ENCODE results near the gene PIP5KL1.

PIP5KL1 gene

GRCh38 chr9:127962278-127962677 lies 31.7 kb upstream of the PIP5KL1 start:
- Histone ChIP-seq H3K27ac (ENCODE audit: low read depth, low read length, poor library complexity, severe bottlenecking) (no peak overlapping the region), H3K9ac (ENCODE audit: low read length) (no peak overlapping the region), H4K20me1 (ENCODE audit: insufficient read depth, low read length) (no peaks in the 10 kb centered on the region), H3K4me1 (ENCODE audit: insufficient read depth, low read length, severe bottlenecking) (peaks cover 41% of the 10 kb centered on the region), H3K9me2 (ENCODE audit: low read depth, low read length) (no peaks in the 10 kb centered on the region), H3K4me2 (ENCODE audit: low read length) (no peak overlapping the region), H3K9me3 (ENCODE audit: low read length) (no peaks in the 10 kb centered on the region), H3K36me3 (ENCODE audit: insufficient read depth, low read length) (peaks cover 25% of the 10 kb centered on the region), H3K27me3 (ENCODE audit: insufficient read depth, low read length) (no peaks in the 10 kb centered on the region), H3K4me3 (ENCODE audit: low read depth, low read length, poor library complexity, severe bottlenecking) (no peak overlapping the region), H3F3A (ENCODE audit: insufficient read depth, low read length) (no peaks in the 10 kb centered on the region), H2AFZ (ENCODE audit: low read length) (no peak overlapping the region), H3K79me2 (ENCODE audit: insufficient read depth, low read length) (peaks cover 73% of the 10 kb centered on the region)
- TF ChIP-seq EZH2 (IDR thresholded peaks at IDR 0.05; ENCODE audit: borderline replicate concordance, low read length) (no peak), CTCF (IDR thresholded peaks at IDR 0.05; ENCODE audit: low read length) (no peak)

GRCh38 chr9:127961613-127962155 lies 31.1 kb upstream of the PIP5KL1 start:
- H3K9ac ChIP-seq (ENCODE audit: low read length), result no peak overlapping the region
- H2AFZ ChIP-seq (ENCODE audit: low read length), result no peak overlapping the region
- H4K20me1 ChIP-seq (ENCODE audit: insufficient read depth, low read length), result no peaks in the 10 kb centered on the region
- peaks cover 35% of the 10 kb centered on the region for H3K4me1 ChIP-seq (ENCODE audit: insufficient read depth, low read length, severe bottlenecking)
- peaks cover 74% of the 10 kb centered on the region for H3K79me2 ChIP-seq (ENCODE audit: insufficient read depth, low read length)
- no peaks in the 10 kb centered on the region for H3K9me3 ChIP-seq (ENCODE audit: low read length)
- peaks cover 25% of the 10 kb centered on the region for H3K36me3 ChIP-seq (ENCODE audit: insufficient read depth, low read length)
- no peaks in the 10 kb centered on the region for H3F3A ChIP-seq (ENCODE audit: insufficient read depth, low read length)
- H3K4me2 ChIP-seq (ENCODE audit: low read length), result no peak overlapping the region
- no peak overlapping the region for H3K27ac ChIP-seq (ENCODE audit: low read depth, low read length, poor library complexity, severe bottlenecking)
- no peaks in the 10 kb centered on the region for H3K27me3 ChIP-seq (ENCODE audit: insufficient read depth, low read length)
- no peak for TF ChIP-seq CTCF (IDR thresholded peaks at IDR 0.05; ENCODE audit: low read length)
- TF ChIP-seq EZH2 (IDR thresholded peaks at IDR 0.05; ENCODE audit: borderline replicate concordance, low read length), result no peak
- H3K4me3 ChIP-seq (ENCODE audit: low read depth, low read length, poor library complexity, severe bottlenecking), result no peak overlapping the region
- no peaks in the 10 kb centered on the region for H3K9me2 ChIP-seq (ENCODE audit: low read depth, low read length)

GRCh38 chr9:127961155-127961490 lies 30.5 kb upstream of the PIP5KL1 start:
- H3F3A ChIP-seq (ENCODE audit: insufficient read depth, low read length), result no peaks in the 10 kb centered on the region
- H3K27me3 ChIP-seq (ENCODE audit: insufficient read depth, low read length), result no peaks in the 10 kb centered on the region
- no peaks in the 10 kb centered on the region for H3K9me2 ChIP-seq (ENCODE audit: low read depth, low read length)
- TF ChIP-seq CTCF (IDR thresholded peaks at IDR 0.05; ENCODE audit: low read length) (no peak), EZH2 (IDR thresholded peaks at IDR 0.05; ENCODE audit: borderline replicate concordance, low read length) (no peak)
- no peaks in the 10 kb centered on the region for H3K9me3 ChIP-seq (ENCODE audit: low read length)
- peaks cover 33% of the 10 kb centered on the region for H3K4me1 ChIP-seq (ENCODE audit: insufficient read depth, low read length, severe bottlenecking)
- H3K9ac ChIP-seq (ENCODE audit: low read length), result no peak overlapping the region
- peaks cover 25% of the 10 kb centered on the region for H3K36me3 ChIP-seq (ENCODE audit: insufficient read depth, low read length)
- no peak overlapping the region for H2AFZ ChIP-seq (ENCODE audit: low read length)
- H3K79me2 ChIP-seq (ENCODE audit: insufficient read depth, low read length), result peaks cover 71% of the 10 kb centered on the region
- H4K20me1 ChIP-seq (ENCODE audit: insufficient read depth, low read length), result no peaks in the 10 kb centered on the region
- no peak overlapping the region for H3K4me2 ChIP-seq (ENCODE audit: low read length)
- H3K4me3 ChIP-seq (ENCODE audit: low read depth, low read length, poor library complexity, severe bottlenecking), result no peak overlapping the region
- peak overlapping the region; percentile 26 for H3K27ac ChIP-seq (ENCODE audit: low read depth, low read length, poor library complexity, severe bottlenecking)
